Measurements from ENCODE around the gene FDX1.

FDX1 gene

DNA sequence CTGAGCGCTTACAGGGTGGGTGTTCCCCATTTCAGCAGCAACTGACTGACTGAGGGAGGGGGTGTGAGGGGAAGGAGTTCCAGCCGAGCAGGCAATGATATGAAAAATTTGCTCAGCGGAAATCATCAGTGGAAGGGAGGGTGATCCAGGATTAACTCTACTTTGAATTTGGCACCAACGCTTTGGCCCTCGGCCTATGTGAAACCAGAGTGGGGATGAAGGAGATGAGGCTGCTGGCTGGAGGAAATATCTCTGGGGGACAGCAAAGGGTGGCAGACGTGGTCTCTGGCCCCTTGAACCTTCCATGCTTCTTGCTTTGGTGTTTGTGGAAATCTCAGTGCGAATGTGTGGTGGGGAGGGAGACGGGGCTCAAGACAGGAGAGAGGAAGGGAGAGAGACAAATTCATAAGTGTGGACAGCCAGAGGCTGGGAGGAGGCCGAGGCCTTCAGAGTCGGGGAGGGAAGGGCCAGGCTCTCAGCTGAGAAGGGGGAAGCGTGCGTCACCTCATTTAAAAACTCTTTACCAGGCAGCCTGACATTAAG, 83.6 kb downstream of the FDX1 start:
- DNase-seq = no peak

DNA sequence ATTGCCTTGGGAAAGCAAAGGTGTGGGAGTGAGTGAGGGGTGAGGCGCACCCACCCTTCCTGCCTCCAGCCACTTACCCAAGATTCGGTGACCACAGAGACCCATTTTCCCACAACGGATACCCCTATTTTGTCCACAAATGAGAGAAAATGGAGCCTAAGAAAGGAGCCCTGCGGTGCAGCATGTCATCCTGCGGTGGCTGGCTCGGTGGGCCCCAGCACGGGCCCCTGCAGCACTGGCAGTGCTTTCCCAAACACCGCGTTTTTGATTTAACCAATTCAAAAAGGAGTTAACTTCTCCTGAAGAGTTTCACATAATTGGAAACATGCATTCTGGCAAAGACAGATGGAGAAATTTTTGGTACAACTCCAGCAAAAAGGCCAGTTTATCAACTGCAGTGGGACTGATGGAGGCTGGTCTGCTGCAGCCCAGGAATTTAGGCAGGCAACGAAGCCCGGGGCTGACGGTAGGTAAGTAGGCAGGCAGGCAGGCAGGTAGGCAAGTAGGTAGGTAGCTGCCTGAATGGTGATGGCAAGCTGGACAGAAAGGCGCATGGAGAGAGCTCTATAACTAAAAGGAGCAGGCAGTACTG, 84.2 kb downstream of the FDX1 start:
- DNase-seq = no peak
